NT2/D1 (cell line): ENCODE results near the gene MGAT4C.

Experiments
- DNase-seq: peaks from one replicate; pipeline ENCODE4 v3.0.0-alpha.2; 2011; ENCODE audit warnings: low read depth, low spot score
- H3K27me3 ChIP-seq: 2 replicates; pipeline ENCODE4 v1.6.0; 2011; ENCODE audit warnings: mild to moderate bottlenecking; ENCODE audit not compliant: insufficient read length, insufficient read depth
- H3K36me3 ChIP-seq: 2 replicates; pipeline ENCODE4 v1.6.1; 2011; ENCODE audit warnings: mild to moderate bottlenecking, low read length, mixed read lengths; ENCODE audit not compliant: insufficient read depth, insufficient read length
- H3K4me1 ChIP-seq: 2 replicates; pipeline ENCODE4 v1.5.1; 2011; ENCODE audit not compliant: insufficient read depth, insufficient read length
- H3K4me3 ChIP-seq: 2 replicates; pipeline ENCODE4 v1.5.1; 2011; ENCODE audit warnings: low read depth; ENCODE audit not compliant: insufficient read length
- H3K9ac ChIP-seq: 2 replicates; pipeline ENCODE4 v1.6.0; 2011; ENCODE audit warnings: low read depth; ENCODE audit not compliant: insufficient read length
- H3K9me3 ChIP-seq: 2 replicates; pipeline ENCODE4 v1.5.1; 2011; ENCODE audit warnings: mild to moderate bottlenecking, low read length; ENCODE audit not compliant: insufficient read depth
- SUZ12 ChIP-seq: IDR thresholded peaks from 2 replicates; pipeline ENCODE4 v1.6.1; 2011; ENCODE audit not compliant: insufficient read length, insufficient read depth; ENCODE audit errors: extremely low read depth
- YY1 ChIP-seq: IDR thresholded peaks from 2 replicates; pipeline ENCODE4 v1.6.1; 2011; ENCODE audit not compliant: insufficient read length, insufficient read depth
- ZNF274 ChIP-seq: IDR thresholded peaks from 2 replicates; pipeline ENCODE4 v1.6.1; 2011; ENCODE audit warnings: mild to moderate bottlenecking, low read depth, low read length

Gene MGAT4C

GRCh38 chr12:86228656-86229055 lies 27.5 kb downstream of the MGAT4C start:
- Histone ChIP-seq H3K36me3 (no peaks in the 10 kb centered on the region), H3K9me3 (no peaks in the 10 kb centered on the region), H3K4me3 (no peak overlapping the region), H3K4me1 (no peaks in the 10 kb centered on the region), H3K9ac (no peak overlapping the region), H3K27me3 (no peaks in the 10 kb centered on the region)
- TF ChIP-seq ZNF274 (no peak), SUZ12 (no peak), YY1 (no peak)
- no peak for DNase-seq

DNA sequence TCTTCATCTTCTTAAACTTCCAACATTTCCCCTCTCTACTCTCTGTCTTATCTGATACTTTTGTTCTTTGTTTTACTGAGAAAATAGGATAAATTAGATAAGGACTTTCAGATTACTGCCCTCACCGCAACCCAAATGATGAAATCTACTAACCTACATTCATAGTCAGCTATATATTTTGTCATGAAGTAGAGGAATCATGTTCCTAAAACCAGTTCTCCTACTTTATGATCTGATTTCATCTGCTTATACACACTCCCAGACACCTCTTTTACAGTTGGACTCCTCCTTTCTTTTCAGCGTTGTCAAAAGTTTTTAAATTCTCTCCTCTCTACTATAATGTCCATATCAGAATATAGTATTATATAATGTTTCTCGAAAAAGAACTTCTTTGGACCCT lies 29.7 kb downstream of the MGAT4C start:
- Histone ChIP-seq H3K36me3 (no peaks in the 10 kb centered on the region), H3K4me1 (no peaks in the 10 kb centered on the region), H3K27me3 (no peaks in the 10 kb centered on the region), H3K9me3 (no peaks in the 10 kb centered on the region), H3K4me3 (no peak overlapping the region), H3K9ac (no peak overlapping the region)
- TF ChIP-seq SUZ12 (no peak), ZNF274 (no peak), YY1 (no peak)
- DNase-seq, result no peak

DNA sequence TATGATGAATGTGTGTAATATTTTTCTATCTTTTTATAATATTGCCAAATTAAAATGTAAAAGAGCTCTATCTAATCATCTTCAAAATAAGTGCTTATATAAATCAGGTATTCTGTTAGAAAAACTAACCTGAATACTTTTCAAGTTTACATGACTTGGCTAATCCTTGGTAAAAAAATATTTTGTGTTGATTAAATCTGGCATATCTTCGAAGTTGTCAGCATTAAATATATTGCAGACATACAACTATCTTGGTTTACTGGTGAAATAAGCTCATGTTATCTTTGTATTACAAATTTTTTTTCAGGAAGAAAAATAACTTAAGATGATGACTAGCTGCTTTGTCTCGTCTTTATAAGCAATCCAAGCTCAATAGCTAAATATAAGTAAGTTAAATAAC lies 39.6 kb downstream of the MGAT4C start:
- Histone ChIP-seq H3K4me3 (no peak overlapping the region), H3K27me3 (no peaks in the 10 kb centered on the region), H3K9ac (no peak overlapping the region), H3K9me3 (no peaks in the 10 kb centered on the region), H3K4me1 (no peaks in the 10 kb centered on the region), H3K36me3 (no peaks in the 10 kb centered on the region)
- TF ChIP-seq ZNF274 (no peak), SUZ12 (no peak), YY1 (no peak)
- DNase-seq, result no peak

DNA sequence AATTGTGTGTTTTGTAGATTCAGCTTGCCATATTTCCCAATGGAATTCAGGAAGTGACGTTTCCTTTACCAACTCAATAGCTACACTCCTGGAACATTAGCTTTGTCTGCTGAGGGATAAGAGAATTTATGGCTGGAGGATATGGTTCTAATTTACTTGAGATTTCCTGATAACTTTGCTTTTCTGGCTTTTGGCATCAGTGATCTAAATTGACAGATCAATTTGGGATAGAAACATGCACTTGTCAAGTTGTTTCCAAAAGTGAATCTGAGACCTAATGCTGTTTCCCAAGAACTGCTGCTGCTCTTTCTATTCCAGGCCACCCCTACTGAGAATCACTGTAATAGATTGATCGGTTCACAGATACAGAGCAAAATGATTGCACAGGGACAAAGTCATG lies 43.2 kb downstream of the MGAT4C start:
- no peak for TF ChIP-seq YY1
- no peak for TF ChIP-seq ZNF274
- TF ChIP-seq SUZ12, result no peak
- Histone ChIP-seq H3K9ac (no peak overlapping the region), H3K36me3 (no peaks in the 10 kb centered on the region), H3K4me1 (no peaks in the 10 kb centered on the region), H3K9me3 (no peaks in the 10 kb centered on the region), H3K27me3 (no peaks in the 10 kb centered on the region), H3K4me3 (no peak overlapping the region)
- no peak for DNase-seq

GRCh38 chr12:86198696-86199444 lies 57.3 kb downstream of the MGAT4C start:
- Histone ChIP-seq H3K9ac (no peak overlapping the region), H3K36me3 (no peaks in the 10 kb centered on the region), H3K9me3 (no peaks in the 10 kb centered on the region), H3K27me3 (no peaks in the 10 kb centered on the region), H3K4me3 (no peak overlapping the region), H3K4me1 (no peaks in the 10 kb centered on the region)
- TF ChIP-seq ZNF274, result no peak
- no peak for TF ChIP-seq SUZ12
- TF ChIP-seq YY1, result no peak
- no peak for DNase-seq

GRCh38 chr12:86196465-86196864 lies 59.7 kb downstream of the MGAT4C start:
- no peak overlapping the region for H3K4me3 ChIP-seq
- TF ChIP-seq SUZ12 (no peak), YY1 (no peak), ZNF274 (no peak)
- no peak overlapping the region for H3K9ac ChIP-seq
- DNase-seq, result no peak
- no peaks in the 10 kb centered on the region for H3K36me3 ChIP-seq
- H3K27me3 ChIP-seq, result no peaks in the 10 kb centered on the region
- H3K4me1 ChIP-seq, result no peaks in the 10 kb centered on the region
- no peaks in the 10 kb centered on the region for H3K9me3 ChIP-seq

GRCh38 chr12:86194721-86195120 lies 61.5 kb downstream of the MGAT4C start:
- Histone ChIP-seq H3K4me1 (no peaks in the 10 kb centered on the region), H3K9ac (no peak overlapping the region), H3K9me3 (no peaks in the 10 kb centered on the region), H3K36me3 (no peaks in the 10 kb centered on the region), H3K4me3 (no peak overlapping the region), H3K27me3 (no peaks in the 10 kb centered on the region)
- DNase-seq, result no peak
- TF ChIP-seq ZNF274, result no peak
- no peak for TF ChIP-seq SUZ12
- no peak for TF ChIP-seq YY1

DNA sequence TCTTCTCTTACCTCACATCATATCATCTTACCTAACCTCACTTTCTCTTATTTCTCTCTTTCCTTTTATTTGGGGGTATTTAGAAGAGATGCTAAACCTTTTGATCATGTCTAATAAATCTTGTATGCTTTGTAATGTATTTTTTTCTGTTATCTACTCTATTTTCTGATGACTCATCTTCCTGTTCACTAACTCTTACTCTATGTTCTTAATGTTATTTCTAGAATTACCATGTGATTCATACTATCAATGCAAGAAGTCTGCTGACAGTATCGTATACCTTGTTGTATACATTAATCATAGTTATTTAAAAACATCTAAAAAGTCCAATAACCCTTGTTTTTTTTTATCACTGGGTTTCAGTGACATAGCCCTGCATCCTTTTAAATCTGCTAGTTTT lies 62.3 kb downstream of the MGAT4C start:
- H3K27me3 ChIP-seq, result no peaks in the 10 kb centered on the region
- TF ChIP-seq ZNF274 (no peak), SUZ12 (no peak), YY1 (no peak)
- no peak overlapping the region for H3K9ac ChIP-seq
- no peak overlapping the region for H3K4me3 ChIP-seq
- no peaks in the 10 kb centered on the region for H3K9me3 ChIP-seq
- no peaks in the 10 kb centered on the region for H3K4me1 ChIP-seq
- no peak for DNase-seq
- H3K36me3 ChIP-seq, result no peaks in the 10 kb centered on the region
